Femur (tissue), 1 donor: ENCODE results near the gene SRP9.

Experiments used
- DNase-seq: peaks from one replicate; pipeline ENCODE4 v3.0.0-alpha.2; 2017

SRP9 gene, protein sequence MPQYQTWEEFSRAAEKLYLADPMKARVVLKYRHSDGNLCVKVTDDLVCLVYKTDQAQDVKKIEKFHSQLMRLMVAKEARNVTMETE

DNA sequence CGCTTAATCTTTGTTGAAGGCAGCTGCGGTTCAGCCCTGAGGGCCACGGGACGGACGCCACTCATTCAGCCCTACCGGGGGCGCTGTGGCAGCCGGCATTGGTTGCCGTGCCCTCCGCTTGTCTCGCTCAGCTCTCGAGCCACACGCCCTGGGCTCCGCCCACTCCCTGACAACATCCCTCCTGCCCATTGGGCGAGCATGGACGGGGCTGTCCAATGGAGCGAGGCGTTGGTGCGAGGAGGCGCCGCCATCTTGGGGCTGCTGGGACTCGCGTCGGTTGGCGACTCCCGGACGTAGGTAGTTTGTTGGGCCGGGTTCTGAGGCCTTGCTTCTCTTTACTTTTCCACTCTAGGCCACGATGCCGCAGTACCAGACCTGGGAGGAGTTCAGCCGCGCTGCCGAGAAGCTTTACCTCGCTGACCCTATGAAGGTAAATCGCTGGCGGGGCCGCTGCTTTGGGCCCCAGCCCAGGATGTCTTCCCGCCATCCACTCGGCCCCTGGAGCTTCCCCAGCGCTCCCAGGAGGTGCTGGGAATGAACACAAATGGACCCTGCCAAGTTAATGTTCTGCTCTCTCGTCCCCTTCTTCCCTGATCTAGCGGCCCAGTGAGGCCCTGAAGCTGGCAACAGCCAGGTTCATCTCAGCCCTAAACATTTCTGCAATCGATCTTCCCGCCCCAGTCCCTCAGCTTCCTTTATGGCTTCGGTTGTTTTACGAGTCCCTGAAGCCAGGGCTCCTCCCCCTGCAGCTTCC is at the start of gene SRP9:
TSS of gene SRP9 (plus strand) at position 244 of the 754 bp plus-strand sequence. CDS start at position 359, 115 bp downstream.
- DNase-seq = peak; percentile 99

DNA sequence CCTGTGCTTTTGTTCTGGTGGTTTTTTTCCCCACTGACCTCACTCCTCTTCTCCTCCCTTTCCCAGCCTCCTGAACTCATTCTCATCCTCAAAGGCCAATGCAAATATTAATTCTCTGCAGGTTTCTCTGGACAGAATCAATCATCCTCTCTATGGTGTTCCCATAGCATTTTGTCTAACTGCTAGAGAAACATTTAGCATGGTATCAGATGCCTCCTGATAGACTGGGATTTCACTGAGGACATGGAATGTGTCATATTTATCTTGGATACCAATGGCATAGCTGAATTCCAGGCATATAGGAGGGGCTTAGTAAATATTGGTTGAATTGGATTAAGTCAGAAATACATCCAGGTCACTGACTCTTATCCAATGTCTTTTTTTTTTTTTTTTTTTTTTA is 46.1 kb upstream of the SRP9 start:
- no peak for DNase-seq

DNA sequence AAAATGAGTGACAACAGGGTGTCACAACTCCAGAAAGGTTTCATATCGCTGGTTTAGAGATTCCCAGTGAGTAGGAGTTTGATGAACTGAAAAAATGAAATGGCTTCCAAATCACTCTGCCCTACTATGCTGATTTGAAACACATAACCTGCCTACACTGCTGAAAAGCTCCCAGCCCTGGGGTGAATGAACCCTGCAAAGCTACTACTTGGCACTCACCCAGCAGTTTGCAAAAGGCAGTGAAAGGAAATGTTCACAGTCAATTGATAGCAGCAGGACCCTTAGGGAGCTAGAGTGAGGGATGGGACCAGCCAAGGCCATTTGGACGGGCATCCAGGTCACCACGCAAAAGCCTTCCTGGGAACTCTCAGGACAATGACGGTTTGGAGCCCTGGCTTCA is 44.4 kb upstream of the SRP9 start:
- no peak for DNase-seq

GRCh38 chr1:225735252-225736149 is 42.1 kb upstream of the SRP9 start:
- peak; percentile 76 for DNase-seq

DNA sequence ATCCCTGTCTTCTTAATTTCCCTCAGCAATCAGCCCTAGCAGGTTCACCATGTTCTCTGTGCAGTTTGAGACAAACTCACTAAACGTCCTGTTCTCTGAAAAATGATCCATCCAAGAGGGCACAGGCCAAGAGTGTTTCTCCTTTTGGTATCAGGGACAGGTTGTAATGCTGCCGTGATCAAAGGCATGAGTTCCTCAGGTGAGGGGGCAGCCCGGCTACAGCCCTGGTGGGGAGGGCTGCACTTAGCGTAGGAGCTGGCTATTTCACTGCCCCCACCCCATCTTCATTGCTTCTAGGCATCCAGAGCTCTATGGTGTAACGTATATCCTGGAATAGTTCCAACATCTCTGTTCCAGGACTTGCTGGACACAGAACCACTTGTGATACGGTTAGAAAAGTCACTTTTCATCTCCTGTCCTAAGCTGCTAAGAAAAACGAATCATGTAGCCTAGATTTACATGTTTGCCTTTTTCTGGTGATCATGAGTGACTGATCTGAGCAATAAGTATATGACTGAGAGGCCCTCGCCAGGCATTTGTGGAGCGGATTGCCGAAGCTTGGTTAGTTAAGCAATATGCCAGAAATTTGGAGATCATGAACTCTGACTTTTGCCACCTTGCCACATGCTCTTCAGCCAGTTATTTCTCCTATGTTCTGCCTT is 41.1 kb upstream of the SRP9 start:
- DNase-seq = no peak

- DNase-seq = no peak
Measured at GRCh38 chr1:225737161-225737560, 40.5 kb upstream of the SRP9 start.

DNA sequence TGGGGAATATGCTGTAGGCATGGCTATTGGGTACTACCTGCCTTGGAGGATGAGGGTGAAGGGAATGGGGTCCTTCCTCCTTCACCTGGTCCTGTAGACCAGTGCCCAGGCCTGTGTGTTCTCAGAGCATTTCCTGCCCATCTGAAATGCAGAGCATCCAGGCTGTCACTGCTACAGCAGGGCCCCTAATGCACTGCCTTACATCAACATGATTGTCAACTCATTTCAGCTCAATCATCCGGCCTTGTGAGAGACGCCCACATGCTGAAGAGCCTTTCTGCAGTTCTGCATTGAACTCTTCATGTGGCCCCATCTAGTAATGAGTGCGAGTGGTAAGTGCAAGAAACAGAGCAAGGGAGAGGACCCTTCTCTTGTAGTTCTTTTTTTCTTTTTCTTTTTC is 39.8 kb upstream of the SRP9 start:
- DNase-seq = no peak

DNA sequence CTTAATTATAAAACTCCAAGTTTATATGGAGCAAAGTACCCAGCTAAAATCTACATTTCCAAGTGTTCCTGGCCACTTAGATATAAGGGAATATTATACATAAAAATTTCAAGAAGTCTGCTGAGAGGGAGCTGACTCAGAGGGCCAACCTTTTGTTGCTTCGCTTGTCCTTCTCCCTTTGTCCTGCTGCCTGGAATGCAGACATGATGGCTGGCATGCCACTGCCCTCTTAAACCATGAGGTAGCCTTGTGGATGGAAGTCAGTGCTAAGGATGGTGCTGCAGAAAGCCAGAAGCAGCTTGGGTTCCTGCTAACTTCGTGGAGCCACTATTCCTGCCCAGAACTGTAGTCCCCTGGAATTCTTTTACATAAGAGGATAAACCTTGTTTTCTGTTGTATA is 38.9 kb upstream of the SRP9 start:
- DNase-seq = no peak

GRCh38 chr1:225739542-225740107 is 38.0 kb upstream of the SRP9 start:
- no peak for DNase-seq

DNA sequence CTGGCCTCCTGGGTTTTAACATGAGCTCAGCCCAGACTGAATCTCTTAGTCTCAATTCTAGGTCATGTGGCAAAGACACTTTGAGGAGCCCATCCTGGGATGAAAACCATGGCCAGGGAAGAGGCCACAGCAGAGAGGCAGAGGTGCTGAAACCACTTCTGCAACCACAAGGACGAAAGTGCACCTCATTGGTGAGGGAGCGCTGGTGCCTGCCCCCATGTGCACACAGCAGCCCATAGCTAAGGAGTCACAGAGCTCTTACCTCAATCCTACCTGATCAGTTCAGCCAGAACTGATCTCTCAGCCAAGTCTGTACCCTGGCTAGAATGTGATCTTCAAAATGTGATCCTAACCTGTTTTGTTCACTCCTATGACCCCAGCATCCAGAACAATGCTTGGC is 32.9 kb upstream of the SRP9 start:
- no peak for DNase-seq

GRCh38 chr1:225745273-225745672 is 32.4 kb upstream of the SRP9 start:
- DNase-seq = peak; percentile 53

DNA sequence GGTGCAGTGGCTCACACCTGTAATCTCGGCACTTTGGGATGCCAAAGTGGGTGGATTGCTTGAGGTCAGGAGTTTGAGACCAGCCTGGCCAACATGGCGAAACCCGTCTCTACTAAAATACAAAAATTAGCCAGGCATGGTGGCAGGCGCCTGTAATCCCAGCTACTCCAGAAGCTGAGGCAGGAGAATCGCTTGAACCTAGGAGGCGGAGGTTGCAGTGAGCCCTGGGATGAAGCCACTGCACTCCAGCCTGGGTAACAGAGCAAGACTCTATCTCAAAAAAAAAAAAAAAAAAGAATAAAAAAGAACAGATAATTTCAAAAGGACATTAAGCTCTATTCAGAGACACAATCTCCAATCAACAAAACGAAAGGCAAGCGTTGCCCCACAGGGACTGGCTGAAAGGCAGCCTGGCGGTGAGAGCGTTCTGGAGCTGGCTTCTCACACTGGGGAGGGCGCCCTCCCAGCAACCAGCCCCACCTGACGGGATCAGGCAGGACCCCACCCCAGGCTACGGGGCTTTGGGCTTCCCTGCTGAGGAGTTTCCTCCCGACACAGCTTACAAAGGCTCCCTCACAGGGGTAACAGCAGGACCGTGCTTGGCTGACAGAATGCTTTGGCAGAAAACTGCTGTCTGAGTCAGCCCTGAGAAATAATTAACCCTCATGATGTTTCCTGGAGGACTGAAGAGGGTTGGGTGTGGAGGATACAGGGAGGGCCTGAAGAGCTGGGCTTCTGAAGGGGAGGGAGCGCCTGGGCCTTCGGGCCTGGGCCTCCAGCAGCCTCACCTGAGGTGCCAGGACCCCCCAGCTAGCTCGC is 31.1 kb upstream of the SRP9 start:
- peak; percentile 90 for DNase-seq

GRCh38 chr1:225747566-225747965 is 30.1 kb upstream of the SRP9 start:
- no peak for DNase-seq

- DNase-seq = no peak
Measured at GRCh38 chr1:225748529-225748928, 29.1 kb upstream of the SRP9 start.

DNA sequence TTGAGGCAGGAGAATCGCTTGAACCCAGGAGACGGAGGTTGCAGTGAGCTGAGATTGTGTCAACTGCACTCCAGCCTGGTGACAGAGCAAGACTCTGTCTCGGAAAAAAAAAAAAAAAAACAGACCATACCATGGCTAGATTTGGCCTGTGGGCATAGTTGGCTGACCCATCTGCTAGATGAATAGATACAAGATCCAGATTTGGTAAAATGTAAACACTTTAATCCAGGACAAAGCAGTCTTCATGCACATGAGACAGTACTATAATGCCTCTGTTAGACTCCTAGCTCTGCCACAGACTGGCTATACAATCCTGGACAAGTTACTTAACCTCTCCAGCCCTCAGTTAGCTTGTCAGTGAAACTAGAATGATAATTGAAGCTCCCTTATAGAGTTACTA is 27.9 kb upstream of the SRP9 start:
- no peak for DNase-seq

GRCh38 chr1:225750420-225750819 is 27.2 kb upstream of the SRP9 start:
- no peak for DNase-seq

GRCh38 chr1:225750875-225751824 is 26.5 kb upstream of the SRP9 start:
- DNase-seq = no peak

DNA sequence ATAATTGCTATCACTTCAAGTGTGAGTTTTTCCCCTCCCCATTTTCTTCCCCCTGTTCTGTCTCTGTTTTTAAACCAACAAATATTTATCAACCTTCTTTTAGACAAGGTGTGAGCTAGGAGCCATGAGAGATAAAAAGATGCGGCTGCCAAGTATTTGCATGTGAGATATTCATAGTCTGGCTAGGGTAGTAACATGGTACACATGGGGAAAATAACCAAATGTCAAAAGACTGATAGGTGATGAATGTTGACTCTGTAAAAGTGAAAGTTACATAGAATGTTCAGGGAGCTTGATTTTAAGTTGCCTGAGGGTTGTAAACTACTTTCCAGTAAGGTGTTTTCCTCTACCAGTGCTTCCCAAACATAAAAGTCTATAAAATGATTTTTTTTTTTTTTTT is 25.4 kb upstream of the SRP9 start:
- DNase-seq = no peak

DNA sequence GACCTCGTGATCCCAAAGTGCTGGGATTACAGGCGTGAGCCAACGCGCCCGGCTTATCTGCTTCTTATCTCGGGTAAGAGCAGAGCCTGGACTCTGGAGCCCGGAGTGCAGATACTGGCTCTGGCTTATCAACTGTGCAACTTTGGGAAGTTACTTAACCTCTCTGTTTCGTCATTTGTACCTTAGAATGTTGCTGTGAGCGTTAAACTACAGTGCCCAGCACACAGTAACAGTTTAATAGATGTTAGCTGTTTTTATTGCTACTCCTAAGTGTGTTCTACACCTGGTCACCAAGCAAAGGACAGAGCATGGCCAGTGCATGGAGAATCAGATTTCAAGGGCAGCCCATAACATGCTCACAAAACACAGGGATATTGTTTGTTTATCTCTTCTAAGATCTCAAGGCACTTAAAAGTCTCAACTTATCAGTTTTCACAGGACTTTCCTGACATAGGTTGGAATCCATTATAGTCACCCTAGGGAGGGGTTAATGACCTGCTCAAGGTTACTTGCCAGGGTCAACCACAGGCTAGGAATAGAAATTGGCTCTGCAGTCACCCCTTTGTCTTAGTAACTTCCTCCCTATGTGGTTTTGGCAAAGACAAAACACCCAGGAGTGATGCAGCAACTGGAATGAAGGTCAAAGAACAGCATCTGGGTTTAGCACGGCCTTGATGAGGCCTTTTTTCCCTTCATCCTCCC is 22.5 kb upstream of the SRP9 start:
- no peak for DNase-seq

DNA sequence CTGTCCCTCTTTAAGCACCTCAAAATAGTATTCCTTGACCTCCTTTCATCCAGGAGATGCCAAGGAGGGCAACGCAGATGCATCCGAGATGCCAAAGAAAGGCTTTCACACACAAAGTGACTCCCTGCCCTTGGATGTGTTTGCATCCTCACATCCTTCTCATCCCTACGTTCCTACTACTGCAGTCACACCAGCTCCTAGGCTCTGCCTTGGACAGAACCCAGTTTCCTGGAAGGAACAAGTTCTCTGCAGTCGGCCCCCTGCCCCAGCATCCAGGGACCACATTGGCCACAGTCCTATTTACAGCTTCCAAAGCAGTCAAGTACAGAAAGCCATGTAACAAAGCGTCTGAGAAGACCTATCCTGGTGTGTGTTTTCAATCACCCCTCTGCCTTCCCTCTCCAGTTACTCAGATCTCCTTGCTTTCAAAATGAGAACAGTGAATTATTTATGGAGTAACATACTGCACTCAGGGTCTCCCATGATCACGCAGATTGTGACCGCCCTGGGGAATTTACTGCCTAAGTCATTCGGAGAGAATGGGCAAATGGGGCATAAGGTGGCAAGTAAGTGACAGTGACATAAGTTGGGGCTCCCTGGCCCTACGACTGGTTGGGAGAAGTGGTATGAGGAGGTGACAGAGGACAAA is 21.8 kb upstream of the SRP9 start:
- peak; percentile 84 for DNase-seq
